ENCODE results near the gene ASB4. TPM values are rescaled to one million over a fixed set of nuclear protein-coding genes. Genes with fewer than 3 reads are reported as not detected.

ASB4 gene
- total and polyA plus RNA-seq, 12 donors = 18.3 to 323 (median 88.2) TPM

DNA sequence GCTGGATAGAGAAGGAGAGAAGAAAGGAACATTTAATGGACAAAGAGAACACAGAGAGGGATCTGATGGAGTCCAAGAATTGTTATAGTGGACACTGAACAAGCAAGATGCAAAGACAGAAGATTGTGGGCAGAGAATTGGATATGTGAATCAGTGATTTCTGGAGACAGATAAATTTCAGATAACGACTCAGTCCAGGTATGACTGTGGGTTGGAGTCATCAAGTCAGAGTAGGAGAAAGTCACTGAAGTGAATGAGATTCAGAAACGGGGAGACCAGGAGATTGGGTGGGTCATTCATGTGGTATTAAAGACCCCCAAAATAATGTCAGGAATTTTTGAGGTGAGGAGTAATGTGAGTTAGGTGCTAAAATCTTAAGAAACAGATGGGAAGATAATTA, 23.0 kb downstream of the ASB4 start:
- WGBS, 4 donors = 69 to 75% (median 73%) methylated on average over 2 of the region's 2 CpGs
- intact Hi-C loops (cut with DNase I) = no loop called here
- no peak for DNase-seq
- peak overlapping the region in 1 of 5 donors; percentile 43 for H3K27ac ChIP-seq
- H3K9me3 ChIP-seq (replicated peaks in 1 of 3) = no peaks in the 10 kb centered on the region
- no peak overlapping the region for H3K4me3 ChIP-seq
- no peaks in the 10 kb centered on the region for H3K27me3 ChIP-seq
- TF ChIP-seq, protein P1, sequence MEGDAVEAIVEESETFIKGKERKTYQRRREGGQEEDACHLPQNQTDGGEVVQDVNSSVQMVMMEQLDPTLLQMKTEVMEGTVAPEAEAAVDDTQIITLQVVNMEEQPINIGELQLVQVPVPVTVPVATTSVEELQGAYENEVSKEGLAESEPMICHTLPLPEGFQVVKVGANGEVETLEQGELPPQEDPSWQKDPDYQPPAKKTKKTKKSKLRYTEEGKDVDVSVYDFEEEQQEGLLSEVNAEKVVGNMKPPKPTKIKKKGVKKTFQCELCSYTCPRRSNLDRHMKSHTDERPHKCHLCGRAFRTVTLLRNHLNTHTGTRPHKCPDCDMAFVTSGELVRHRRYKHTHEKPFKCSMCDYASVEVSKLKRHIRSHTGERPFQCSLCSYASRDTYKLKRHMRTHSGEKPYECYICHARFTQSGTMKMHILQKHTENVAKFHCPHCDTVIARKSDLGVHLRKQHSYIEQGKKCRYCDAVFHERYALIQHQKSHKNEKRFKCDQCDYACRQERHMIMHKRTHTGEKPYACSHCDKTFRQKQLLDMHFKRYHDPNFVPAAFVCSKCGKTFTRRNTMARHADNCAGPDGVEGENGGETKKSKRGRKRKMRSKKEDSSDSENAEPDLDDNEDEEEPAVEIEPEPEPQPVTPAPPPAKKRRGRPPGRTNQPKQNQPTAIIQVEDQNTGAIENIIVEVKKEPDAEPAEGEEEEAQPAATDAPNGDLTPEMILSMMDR (IDR thresholded peaks at IDR 0.05) = no peak
- TF ChIP-seq POLR2A (IDR thresholded peaks at IDR 0.05) = no peak
- no peaks in the 10 kb centered on the region for H3K36me3 ChIP-seq (replicated peaks in 1 of 2)
- peaks cover 0 to 23% of the 10 kb centered on the region in 2 donors for H3K4me1 ChIP-seq (replicated peaks in 1 of 2)

- Histone ChIP-seq H3K27ac (peak overlapping the region in 1 of 5 donors; percentile 43), H3K27me3 (no peaks in the 10 kb centered on the region), H3K4me1 (replicated peaks in 1 of 2) (peaks cover 0 to 21% of the 10 kb centered on the region in 2 donors), H3K4me3 (no peak overlapping the region), H3K9me3 (replicated peaks in 1 of 3) (no peaks in the 10 kb centered on the region), H3K36me3 (replicated peaks in 1 of 2) (no peaks in the 10 kb centered on the region)
- WGBS, 4 donors = 25 to 26% (median 26%) methylated on average over 5 of the region's 5 CpGs
- TF ChIP-seq, protein P1 (IDR thresholded peaks at IDR 0.05) = no peak
- no peak for TF ChIP-seq POLR2A (IDR thresholded peaks at IDR 0.05)
- peak; percentile 49 to 90 (median 72) for DNase-seq
- intact Hi-C loops (cut with DNase I) = no loop called here
Measured at GRCh38 chr7:95509199-95509598, 23.5 kb downstream of the ASB4 start.

DNA sequence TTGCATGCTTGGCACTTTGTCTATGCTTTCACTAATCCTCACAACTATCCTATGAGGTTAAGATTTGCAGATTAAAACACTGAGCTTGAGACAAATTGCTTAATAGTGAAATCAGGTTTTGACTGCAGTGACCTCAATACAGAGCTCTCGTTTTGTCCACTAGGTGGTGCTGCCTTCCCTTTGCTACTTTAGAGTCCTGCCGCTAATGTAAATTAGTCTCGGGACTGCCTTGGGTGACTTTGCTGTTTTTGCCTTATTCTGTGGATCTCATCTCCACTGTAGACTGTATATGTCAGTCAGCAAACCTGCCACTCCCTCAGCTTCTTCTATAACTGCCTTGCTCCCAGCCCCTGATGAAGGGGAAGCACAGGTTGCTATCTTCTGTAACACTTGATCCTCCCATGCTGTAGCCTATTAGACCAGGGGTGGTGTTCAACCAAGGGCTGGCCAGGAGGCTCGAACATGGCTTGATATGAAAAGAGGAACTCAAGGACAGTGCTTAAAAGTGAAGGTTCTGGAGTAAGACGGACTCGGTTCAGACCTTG, 26.0 kb downstream of the ASB4 start:
- H3K36me3 ChIP-seq (replicated peaks in 1 of 2) = no peaks in the 10 kb centered on the region
- no peak overlapping the region for H3K4me3 ChIP-seq
- TF ChIP-seq, protein P1 (IDR thresholded peaks at IDR 0.05) = peak; percentile 91 to 95 (median 92)
- peak in 1 of 2 donors; percentile 16 for TF ChIP-seq POLR2A (IDR thresholded peaks at IDR 0.05)
- DNase-seq = peak; percentile 82 to 95 (median 86)
- no peaks in the 10 kb centered on the region for H3K27me3 ChIP-seq
- intact Hi-C loops (cut with DNase I) = loop anchor here in 1 of 2 donors (5.0 kb wide), 1 partner anchor 176 kb away; no protein-coding TSS in a partner anchor
- peaks cover 0 to 36% of the 10 kb centered on the region in 2 donors for H3K4me1 ChIP-seq (replicated peaks in 1 of 2)
- H3K9me3 ChIP-seq (replicated peaks in 1 of 3) = no peaks in the 10 kb centered on the region
- WGBS, 4 donors = 9 to 26% (median 12%) methylated on average over 6 of the region's 6 CpGs
- H3K27ac ChIP-seq = peak overlapping the region in 3 of 5 donors; percentile 44 to 75 (median 62)

- H3K36me3 ChIP-seq (replicated peaks in 1 of 2) = no peaks in the 10 kb centered on the region
- H3K9me3 ChIP-seq (replicated peaks in 1 of 3) = no peaks in the 10 kb centered on the region
- intact Hi-C loops (cut with DNase I) = no loop called here
- 78 to 90% (median 89%) methylated on average over 2 of the region's 2 CpGs for WGBS, 4 donors
- no peak overlapping the region for H3K4me3 ChIP-seq
- no peak overlapping the region for H3K27ac ChIP-seq
- no peak for DNase-seq
- H3K4me1 ChIP-seq (replicated peaks in 1 of 2) = peaks cover 0 to 29% of the 10 kb centered on the region in 2 donors
- no peak for TF ChIP-seq POLR2A (IDR thresholded peaks at IDR 0.05)
- TF ChIP-seq, protein P1 (IDR thresholded peaks at IDR 0.05) = no peak
- no peaks in the 10 kb centered on the region for H3K27me3 ChIP-seq
Measured at GRCh38 chr7:95517458-95517857, 31.7 kb downstream of the ASB4 start.

Measured in adrenal gland (tissue), 12 donors.